Adrenal gland (tissue), 19 donors: ENCODE data around the gene UCN. TPM values are rescaled to one million over a fixed set of nuclear protein-coding genes. Genes with fewer than 3 reads are reported as not detected.

ENCODE experiments used
- DNase-seq, 7 donors: peaks; one replicate each; pipeline ENCODE4 v3.0.0-alpha.2; 2019 to 2020
- H3K27ac ChIP-seq, 5 donors: fragments of 200-600 bp; sonication (generic) in 4 of 5; 1 replicate in 3 of 5; 2 replicates in 2 of 5; pipeline versions ENCODE4 v1.5.1 to v1.8.0; 2016 to 2020; ENCODE audit warnings: mild to moderate bottlenecking in 1 of 5
- H3K27me3 ChIP-seq: fragments of 200-600 bp; 2 replicates; pipeline ENCODE4 v1.8.0; 2021
- H3K36me3 ChIP-seq, 2 donors: fragments of 200-600 bp; replicated peaks in 1 of 2; 1 replicate in 1 of 2; 2 replicates in 1 of 2; pipeline versions ENCODE4 v1.5.1 to v1.8.0; 2018 to 2022
- H3K4me1 ChIP-seq, 2 donors: fragments of 200-600 bp; replicated peaks in 1 of 2; 1 replicate in 1 of 2; 2 replicates in 1 of 2; pipeline versions ENCODE4 v1.5.1 to v1.8.0; 2018 to 2021
- H3K4me3 ChIP-seq, 4 donors: fragments of 200-600 bp; sonication (generic) in 3 of 4; one replicate each; pipeline ENCODE4 v1.5.1; 2016 to 2018
- H3K9me3 ChIP-seq, 3 donors: fragments of 200-600 bp; sonication (generic) in 1 of 3; replicated peaks in 1 of 3; 1 replicate in 2 of 3; 2 replicates in 1 of 3; pipeline versions ENCODE4 v1.5.1 to v1.8.0; 2016 to 2021
- POLR2A ChIP-seq, 2 donors: fragments of 450-650 bp; IDR thresholded peaks; one replicate each; pipeline ENCODE4 v1.6.1; 2017; ENCODE audit warnings: antibody characterized with exemption in 2 of 2, mild to moderate bottlenecking in 2 of 2, moderate library complexity in 1 of 2
- WGBS, 4 donors: extraction: QIAGEN DNeasy Blood & Tissue Kit in 2 of 4; methylation state at CpG; one replicate each; pipeline versions ENCODE4 v1.1.5 to v1.1.7; 2013 to 2017; 5-methylcytosine and 5-hydroxymethylcytosine counted together
- intact Hi-C, 2 donors: fragments of 100-400 bp; cut with DNase I; formaldehyde crosslinking; loops; one replicate each; pipeline versions ENCODE4 v1.14.1 to v1.15.0; 2022 to 2023
- long read RNA-seq, 10 donors: library from polyadenylated mRNA in 3 of 10; unstranded in 2 of 10; stranded (forward) in 1 of 10; transcript quantifications; one replicate each; pipeline ENCODE4 v2.0.0 and lab custom pipeline, GENCODE V29; 2021 to 2026
- polyA plus RNA-seq, 3 donors: library from polyadenylated mRNA; stranded (reverse); fragments of 200-250 nt in 2 of 3; fragments of 350-450 nt in 1 of 3; fragmentation: Illumina TruSeq in 1 of 3; extraction: RNeasy Lipid Tissue Mini Kit (QIAGEN cat#74804) in 1 of 3; gene quantifications; one replicate each; pipeline ENCODE4 v1.2.3, GENCODE V29; 2013 to 2014
- total RNA-seq, 9 donors: library from RNA; depleted of rRNA in 4 of 9; stranded (reverse); fragments of >200 nt in 4 of 9; fragments of 120-200 nt in 1 of 9; fragmentation: NEBNext Ultra II Directional in 1 of 9; extraction: Animal tissue kit (Norgen Biotek cat#: 25700) in 1 of 9; gene quantifications; one replicate each; pipeline versions ENCODE4 v1.1.0 to v1.2.4, GENCODE V29; 2013 to 2023
- TF ChIP-seq, protein P1 (sequence below), 6 experiments: fragments of 450-650 bp in 4 of 6; fragments of 200-600 bp in 2 of 6; sonication (generic) in 1 of 6; IDR thresholded peaks; 1 replicate in 5 of 6; 2 replicates in 1 of 6; pipeline versions ENCODE4 v1.5.1 to v1.8.0; 2016 to 2021; ENCODE audit warnings: antibody characterized with exemption in 6 of 6, mild to moderate bottlenecking in 2 of 6, moderate library complexity in 1 of 6
- donor health status: healthy with polysubstance abuse.
- donor health status: Bipolar disorder and iron deficiency.
- donor health status: DM: yes; HTN: yes; CAD: no.
- donor health status: DM: no; HTN: no; CAD: no.
- donor health status: DM: no; HTN: no; CAD: no.
- donor health status: DM: yes; HTN: yes; CAD: no.

The UCN gene, protein sequence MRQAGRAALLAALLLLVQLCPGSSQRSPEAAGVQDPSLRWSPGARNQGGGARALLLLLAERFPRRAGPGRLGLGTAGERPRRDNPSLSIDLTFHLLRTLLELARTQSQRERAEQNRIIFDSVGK
- 1 to 10 TPM; 2.1 to 7.2 (median 3.9) TPM for total RNA-seq
- polyA plus RNA-seq = 10 to 100 TPM in 2 of 3 donors, under 1 TPM in 1; 0.42 to 14.9 (median 11.3) TPM
- long read RNA-seq, donor 1, partial matches to known transcripts = 0 of 1 reads
- long read RNA-seq, donor 1, other reads (novel, unspliced or antisense) = 0 of 1 reads
- long read RNA-seq, donor 2, partial matches to known transcripts = 0 of 1 reads
- long read RNA-seq, donor 2, other reads (novel, unspliced or antisense) = 0 of 1 reads
- long read RNA-seq, donor 3 = 0 reads
- long read RNA-seq, donor 4, partial matches to known transcripts = 0 of 1 reads
- long read RNA-seq, donor 4, other reads (novel, unspliced or antisense) = 0 of 1 reads
- long read RNA-seq, donor 5, partial matches to known transcripts = 0 of 2 reads
- long read RNA-seq, donor 5, other reads (novel, unspliced or antisense) = 0 of 2 reads
- long read RNA-seq, donor 6 = 0 reads
- long read RNA-seq, donor 7, partial matches to known transcripts = 0 of 2 reads
- long read RNA-seq, donor 7, other reads (novel, unspliced or antisense) = 0 of 2 reads
- long read RNA-seq, donor 8, partial matches to known transcripts = 0 of 2 reads
- long read RNA-seq, donor 8, other reads (novel, unspliced or antisense) = 0 of 2 reads
- long read RNA-seq, donor 9 = 0 reads
- long read RNA-seq, donor 10 = 0 reads

DNA sequence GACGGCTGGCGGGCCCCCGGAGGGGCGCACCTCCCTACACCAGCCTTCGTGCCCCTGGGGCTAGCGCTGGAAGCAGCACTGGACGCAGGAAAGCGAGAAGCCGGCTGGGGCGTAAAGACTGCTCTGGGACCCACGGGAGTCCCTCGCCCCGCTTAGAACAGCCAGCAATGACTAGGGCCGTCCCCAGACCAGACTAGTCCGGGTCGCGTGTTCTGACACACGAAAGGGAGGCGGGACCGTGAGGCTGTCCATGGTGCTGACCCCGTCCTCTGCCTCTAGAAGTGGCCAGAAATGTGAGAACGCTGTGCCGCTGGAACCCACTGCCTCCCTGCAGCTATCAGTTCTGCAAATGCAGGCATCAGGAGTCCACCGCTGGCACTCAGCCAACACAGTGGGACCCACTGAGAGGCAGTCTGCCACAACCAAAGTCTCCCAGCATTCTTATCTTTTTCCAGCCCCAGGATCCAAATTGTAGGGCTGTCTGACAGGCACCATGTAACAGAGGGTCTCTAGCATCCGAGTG lies at the start of gene UCN:
Gene UCN (minus strand): TSS at position 87 of the 523 bp plus-strand sequence. CDS start 550 bp downstream, outside the sequence.
- Histone ChIP-seq H3K4me1 (peaks cover 10 to 21% of the 10 kb centered on the region in 2 donors), H3K4me3 (no peak within 1 kb of the TSS), H3K9me3 (no peaks in the 10 kb centered on the region), H3K36me3 (peaks cover 0 to 6% of the 10 kb centered on the region in 2 donors), H3K27me3 (peaks cover 19% of the 10 kb centered on the region), H3K27ac (no peak within 1 kb of the TSS)
- WGBS, 4 donors = 28 to 51% (median 29%) methylated on average over 7 to 25 of the region's 25 CpGs
- intact Hi-C loops = loop anchor here in 1 of 2 donors (10.0 kb wide), 1 partner anchor 64 kb away; no protein-coding TSS in a partner anchor
- TF ChIP-seq, protein P1, sequence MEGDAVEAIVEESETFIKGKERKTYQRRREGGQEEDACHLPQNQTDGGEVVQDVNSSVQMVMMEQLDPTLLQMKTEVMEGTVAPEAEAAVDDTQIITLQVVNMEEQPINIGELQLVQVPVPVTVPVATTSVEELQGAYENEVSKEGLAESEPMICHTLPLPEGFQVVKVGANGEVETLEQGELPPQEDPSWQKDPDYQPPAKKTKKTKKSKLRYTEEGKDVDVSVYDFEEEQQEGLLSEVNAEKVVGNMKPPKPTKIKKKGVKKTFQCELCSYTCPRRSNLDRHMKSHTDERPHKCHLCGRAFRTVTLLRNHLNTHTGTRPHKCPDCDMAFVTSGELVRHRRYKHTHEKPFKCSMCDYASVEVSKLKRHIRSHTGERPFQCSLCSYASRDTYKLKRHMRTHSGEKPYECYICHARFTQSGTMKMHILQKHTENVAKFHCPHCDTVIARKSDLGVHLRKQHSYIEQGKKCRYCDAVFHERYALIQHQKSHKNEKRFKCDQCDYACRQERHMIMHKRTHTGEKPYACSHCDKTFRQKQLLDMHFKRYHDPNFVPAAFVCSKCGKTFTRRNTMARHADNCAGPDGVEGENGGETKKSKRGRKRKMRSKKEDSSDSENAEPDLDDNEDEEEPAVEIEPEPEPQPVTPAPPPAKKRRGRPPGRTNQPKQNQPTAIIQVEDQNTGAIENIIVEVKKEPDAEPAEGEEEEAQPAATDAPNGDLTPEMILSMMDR (IDR thresholded peaks at IDR 0.05) = no peak
- no peak for TF ChIP-seq POLR2A (IDR thresholded peaks at IDR 0.05)
- DNase-seq = peak; percentile 60 to 77 (median 71)

DNA sequence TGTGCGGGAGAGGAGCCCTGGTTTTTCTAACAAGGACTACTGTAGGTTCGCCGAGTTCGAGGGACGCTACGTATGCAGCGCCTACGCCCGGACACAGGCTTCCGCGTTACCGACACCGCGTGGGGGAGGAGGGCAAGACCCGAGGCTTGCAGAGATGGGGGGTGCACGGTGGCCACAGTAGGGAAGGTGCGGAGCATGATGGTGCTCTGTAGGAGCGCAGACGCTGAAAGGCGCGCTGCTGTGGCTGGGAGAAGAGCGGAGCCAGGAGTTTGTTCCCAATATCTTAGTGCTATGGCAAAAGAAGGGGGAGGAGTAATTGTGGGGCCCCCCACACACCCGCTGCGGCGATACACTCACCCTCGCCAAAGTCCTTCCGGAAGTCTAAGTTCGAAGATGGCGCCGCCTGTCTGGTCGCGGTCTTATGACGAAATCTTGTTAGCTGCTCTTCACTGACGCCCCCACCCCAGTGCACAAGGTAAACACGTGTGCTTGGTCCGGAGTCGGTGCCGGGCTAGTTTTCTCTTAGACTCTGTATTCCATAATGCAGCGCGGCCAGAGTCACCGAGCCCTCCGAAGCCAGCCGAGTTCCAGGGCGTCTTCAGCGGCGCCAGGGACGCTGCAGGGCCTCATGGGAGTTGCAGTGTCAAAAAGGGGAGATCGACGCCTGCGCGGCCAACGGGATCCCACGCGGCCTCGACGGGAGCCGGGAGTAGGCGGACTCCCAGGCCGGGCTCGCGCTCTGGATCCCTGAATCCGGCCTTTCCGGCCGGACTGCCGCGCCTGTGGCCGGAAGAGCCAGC lies 48.3 kb upstream of the UCN start, which contains the start of gene GTF3C2:
Gene GTF3C2 (minus strand): TSS at position 383 of the 800 bp plus-strand sequence. CDS start 13,210 bp downstream, outside the sequence.
- Histone ChIP-seq H3K4me3 (peak within 1 kb of the TSS; percentile 69 to 97 (median 88)), H3K27ac (peak within 1 kb of the TSS; percentile 87 to 95 (median 90)), H3K4me1 (peaks cover 34 to 39% of the 10 kb centered on the region in 2 donors), H3K27me3 (no peaks in the 10 kb centered on the region), H3K36me3 (no peaks in the 10 kb centered on the region), H3K9me3 (no peaks in the 10 kb centered on the region)
- intact Hi-C loops = no loop called here
- peak; percentile 93 to 97 (median 96) for DNase-seq
- TF ChIP-seq, protein P1 (IDR thresholded peaks at IDR 0.05) = peak in 2 of 6 experiments; percentile 21 to 38
- TF ChIP-seq POLR2A (IDR thresholded peaks at IDR 0.05) = peak in 1 of 2 donors; percentile 2
- 0% methylated on average over 14 to 67 of the region's 67 CpGs for WGBS, 4 donors

DNA sequence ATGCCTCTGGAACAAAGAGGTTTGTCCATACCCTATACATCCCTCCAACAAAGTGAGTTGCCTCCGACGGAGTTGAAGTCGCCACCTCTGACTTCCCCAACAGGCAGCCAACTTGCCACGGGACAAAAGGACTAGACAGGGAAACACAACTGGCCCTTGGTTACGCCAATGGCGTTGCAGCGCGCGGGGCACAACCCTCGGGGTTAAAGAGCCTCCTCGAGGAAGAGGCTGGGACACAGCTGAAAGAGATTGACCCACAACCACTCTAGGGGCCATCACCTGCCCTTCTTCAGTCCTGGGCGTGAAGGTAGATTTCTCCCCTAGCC lies 47.8 kb upstream of the UCN start:
- H3K36me3 ChIP-seq = no peaks in the 10 kb centered on the region
- TF ChIP-seq POLR2A (IDR thresholded peaks at IDR 0.05) = no peak
- TF ChIP-seq, protein P1 (IDR thresholded peaks at IDR 0.05) = no peak
- peak overlapping the region; percentile 87 to 95 (median 90) for H3K27ac ChIP-seq
- intact Hi-C loops = no loop called here
- no peaks in the 10 kb centered on the region for H3K9me3 ChIP-seq
- peak; percentile 48 to 77 (median 66) for DNase-seq
- no peaks in the 10 kb centered on the region for H3K27me3 ChIP-seq
- peak overlapping the region; percentile 69 to 97 (median 88) for H3K4me3 ChIP-seq
- H3K4me1 ChIP-seq = peaks cover 34 to 39% of the 10 kb centered on the region in 2 donors
- WGBS, 4 donors = 0 to 1% (median 0%) methylated on average over 11 to 12 of the region's 12 CpGs
